SJCRH30 (cell line): ENCODE measurements around the gene IFNA7. TPM values are rescaled to one million over a fixed set of nuclear protein-coding genes. Genes with fewer than 3 reads are reported as not detected.
"Not testable (repeated sequence)": the region's sequence is repeated elsewhere in the genome, so short reads cannot be mapped to it uniquely, and the experiment has no call there.

Experiments used
- DNase-seq, 2 experiments: peaks; one replicate each; pipeline ENCODE4 v3.0.0-alpha.2; 2015 to 2020
- H3K27ac ChIP-seq: fragments of 250-450 bp; sonication (Bioruptor Pico); 2 replicates; pipeline ENCODE4 v1.5.1; 2020; ENCODE audit warnings: mild to moderate bottlenecking, moderate library complexity
- H3K27me3 ChIP-seq: fragments of 250-450 bp; sonication (Bioruptor Pico); 2 replicates; pipeline ENCODE4 v1.5.1; 2020; ENCODE audit warnings: mild to moderate bottlenecking, moderate library complexity
- H3K36me3 ChIP-seq: fragments of 250-450 bp; sonication (Bioruptor Pico); 2 replicates; pipeline ENCODE4 v1.5.1; 2020; ENCODE audit warnings: mild to moderate bottlenecking, moderate library complexity
- H3K4me1 ChIP-seq: fragments of 250-450 bp; sonication (Bioruptor Pico); 2 replicates; pipeline ENCODE4 v1.5.1; 2020; ENCODE audit warnings: mild to moderate bottlenecking, moderate library complexity
- H3K4me3 ChIP-seq: fragments of 250-450 bp; sonication (Bioruptor Pico); 2 replicates; pipeline ENCODE4 v1.5.1; 2020; ENCODE audit warnings: mild to moderate bottlenecking, moderate library complexity
- H3K9me3 ChIP-seq: fragments of 250-450 bp; sonication (Bioruptor Pico); replicated peaks from 2 replicates; pipeline ENCODE4 v1.5.1; 2020; ENCODE audit warnings: mild to moderate bottlenecking, moderate library complexity
- total RNA-seq: library from RNA; depleted of rRNA; stranded (reverse); fragments of >200 nt; shearing (Covaris generic); gene quantifications from 2 replicates; pipeline ENCODE4 v1.2.3, GENCODE V29; 2014

Gene IFNA7
- total RNA-seq, 1 experiment from 2014 or later: not detected

GRCh38 chr9:21207043-21207442, 5.0 kb upstream of the IFNA7 start, which contains the start of gene IFNA10:
Gene IFNA10, minus strand, starts transcription at chr9:21207143. Its CDS starts 46 bp downstream, at chr9:21207097.
- H3K9me3 ChIP-seq, H3K4me1 ChIP-seq, H3K36me3 ChIP-seq, DNase-seq, H3K4me3 ChIP-seq, H3K27ac ChIP-seq, H3K27me3 ChIP-seq: not testable (repeated sequence)

GRCh38 chr9:21205204-21205603, 3.2 kb upstream of the IFNA7 start:
- no peaks in the 10 kb centered on the region for H3K4me1 ChIP-seq
- no peaks in the 10 kb centered on the region for H3K27me3 ChIP-seq
- no peak for DNase-seq
- no peaks in the 10 kb centered on the region for H3K9me3 ChIP-seq
- no peak overlapping the region for H3K4me3 ChIP-seq
- no peak overlapping the region for H3K27ac ChIP-seq
- H3K36me3 ChIP-seq: no peaks in the 10 kb centered on the region

- not testable (repeated sequence) for H3K36me3 ChIP-seq, H3K4me3 ChIP-seq, H3K4me1 ChIP-seq, H3K27ac ChIP-seq, H3K9me3 ChIP-seq, H3K27me3 ChIP-seq
- peak; percentile 8 to 24 for DNase-seq
Observed at GRCh38 chr9:21194867-21195776, 6.9 kb downstream of the IFNA7 start.

GRCh38 chr9:21187487-21187886, 14.5 kb downstream of the IFNA7 start, which contains the start of gene IFNA4:
Gene IFNA4, minus strand, starts transcription at chr9:21187587. Its CDS starts 56 bp downstream, at chr9:21187531.
- H3K4me3 ChIP-seq, H3K27ac ChIP-seq, H3K4me1 ChIP-seq, H3K27me3 ChIP-seq, H3K36me3 ChIP-seq, H3K9me3 ChIP-seq, DNase-seq: not testable (repeated sequence)

GRCh38 chr9:21182810-21183736, 18.9 kb downstream of the IFNA7 start:
- DNase-seq: peak in 1 of 2 experiments; percentile 27

GRCh38 chr9:21174671-21175070, 27.3 kb downstream of the IFNA7 start:
- no peak for DNase-seq

More at GRCh38 chr9:21182810-21183736, 18.9 kb downstream of the IFNA7 start:
- H3K27me3 ChIP-seq, H3K27ac ChIP-seq, H3K9me3 ChIP-seq, H3K36me3 ChIP-seq, H3K4me3 ChIP-seq, H3K4me1 ChIP-seq: not testable (repeated sequence)

GRCh38 chr9:21172156-21172555, 29.8 kb downstream of the IFNA7 start:
- Histone ChIP-seq H3K36me3 (no peaks in the 10 kb centered on the region), H3K4me3 (no peak overlapping the region), H3K27me3 (no peaks in the 10 kb centered on the region), H3K4me1 (no peaks in the 10 kb centered on the region), H3K9me3 (no peaks in the 10 kb centered on the region), H3K27ac (no peak overlapping the region)
- no peak for DNase-seq

More at GRCh38 chr9:21174671-21175070, 27.3 kb downstream of the IFNA7 start:
- Histone ChIP-seq H3K27ac (no peak overlapping the region), H3K4me1 (no peaks in the 10 kb centered on the region), H3K4me3 (no peak overlapping the region), H3K9me3 (no peaks in the 10 kb centered on the region), H3K36me3 (no peaks in the 10 kb centered on the region), H3K27me3 (no peaks in the 10 kb centered on the region)

- no peaks in the 10 kb centered on the region for H3K9me3 ChIP-seq
- DNase-seq: no peak
- H3K4me1 ChIP-seq: no peaks in the 10 kb centered on the region
- no peak overlapping the region for H3K27ac ChIP-seq
- no peaks in the 10 kb centered on the region for H3K27me3 ChIP-seq
- no peaks in the 10 kb centered on the region for H3K36me3 ChIP-seq
- no peak overlapping the region for H3K4me3 ChIP-seq
Observed at GRCh38 chr9:21171351-21171750, 30.7 kb downstream of the IFNA7 start.

GRCh38 chr9:21166560-21166959, 35.4 kb downstream of the IFNA7 start, which contains the start of gene IFNA21:
Gene IFNA21, minus strand, starts transcription at chr9:21166660. Its CDS starts 48 bp downstream, at chr9:21166612.
- not testable (repeated sequence) for H3K9me3 ChIP-seq, H3K4me3 ChIP-seq, H3K4me1 ChIP-seq, H3K36me3 ChIP-seq, H3K27me3 ChIP-seq, H3K27ac ChIP-seq, DNase-seq

GRCh38 chr9:21165516-21165915, 36.5 kb downstream of the IFNA7 start:
- Histone ChIP-seq H3K4me1 (no peaks in the 10 kb centered on the region), H3K27me3 (no peaks in the 10 kb centered on the region), H3K9me3 (no peaks in the 10 kb centered on the region; the same call in 1 of the 2 replicates), H3K4me3 (no peak overlapping the region), H3K36me3 (no peaks in the 10 kb centered on the region), H3K27ac (no peak overlapping the region)
- DNase-seq: no peak

- H3K27ac ChIP-seq: no peak overlapping the region
- H3K9me3 ChIP-seq: no peaks in the 10 kb centered on the region; the same call in 1 of the 2 replicates
- H3K4me1 ChIP-seq: peaks cover 5% of the 10 kb centered on the region
- no peak overlapping the region for H3K4me3 ChIP-seq
- H3K27me3 ChIP-seq: no peaks in the 10 kb centered on the region
- H3K36me3 ChIP-seq: no peaks in the 10 kb centered on the region
- DNase-seq: peak; percentile 22 to 63
Observed at GRCh38 chr9:21160178-21160577, 41.8 kb downstream of the IFNA7 start.

GRCh38 chr9:21155501-21155900, 46.5 kb downstream of the IFNA7 start:
- Histone ChIP-seq H3K9me3 (no peaks in the 10 kb centered on the region), H3K27me3 (no peaks in the 10 kb centered on the region), H3K4me1 (peaks cover 7% of the 10 kb centered on the region), H3K36me3 (no peaks in the 10 kb centered on the region), H3K4me3 (no peak overlapping the region), H3K27ac (no peak overlapping the region)
- no peak for DNase-seq

GRCh38 chr9:21154018-21154608, 47.9 kb downstream of the IFNA7 start:
- H3K27ac ChIP-seq: peak overlapping the region; percentile 34
- DNase-seq: peak; percentile 57 to 77
- no peaks in the 10 kb centered on the region for H3K27me3 ChIP-seq
- no peaks in the 10 kb centered on the region for H3K9me3 ChIP-seq
- no peaks in the 10 kb centered on the region for H3K36me3 ChIP-seq
- peak overlapping the region; percentile 29; the same call in 1 of the 2 replicates for H3K4me3 ChIP-seq
- peaks cover 3% of the 10 kb centered on the region for H3K4me1 ChIP-seq

GRCh38 chr9:21153336-21154017, 48.5 kb downstream of the IFNA7 start:
- peaks cover 3% of the 10 kb centered on the region for H3K4me1 ChIP-seq
- H3K36me3 ChIP-seq: no peaks in the 10 kb centered on the region
- peak overlapping the region; percentile 29; the same call in 1 of the 2 replicates for H3K4me3 ChIP-seq
- DNase-seq: peak in 1 of 2 experiments; percentile 41
- H3K9me3 ChIP-seq: no peaks in the 10 kb centered on the region
- H3K27me3 ChIP-seq: no peaks in the 10 kb centered on the region
- peak overlapping the region; percentile 34 for H3K27ac ChIP-seq
